Dendritic cell treated with granulocyte-macrophage colony-stimulating factor and Interleukin-4, amounts not matched to agents 40 ng/mL and 50 ng/mL, for 4 days (primary cell): Measurements from ENCODE around the gene PPP4R3A.
"Not testable (repeated sequence)": the region's sequence is repeated elsewhere in the genome, so short reads cannot be mapped to it uniquely, and the experiment has no call there.

Source experiments
- H3K27ac Mint-ChIP-seq: one replicate; pipeline ENCODE4 v1.8.0; 2022; ENCODE audit warnings: mild to moderate bottlenecking, mixed read lengths
- H3K27me3 Mint-ChIP-seq: one replicate; pipeline ENCODE4 v1.8.0; 2022; ENCODE audit warnings: mild to moderate bottlenecking, mixed read lengths
- H3K36me3 Mint-ChIP-seq: one replicate; pipeline ENCODE4 v1.8.0; 2022; ENCODE audit warnings: low read depth, mixed read lengths
- H3K4me1 Mint-ChIP-seq: one replicate; pipeline ENCODE4 v1.8.0; 2022; ENCODE audit warnings: low read depth, mixed read lengths
- H3K4me3 Mint-ChIP-seq: one replicate; pipeline ENCODE4 v1.8.0; 2022; ENCODE audit warnings: mild to moderate bottlenecking, moderate library complexity, mixed read lengths
- H3K9me3 Mint-ChIP-seq: one replicate; pipeline ENCODE4 v1.8.0; 2022; ENCODE audit warnings: mixed read lengths
- intact Hi-C: fragments of 100-400 bp; cut with micrococcal nuclease; formaldehyde crosslinking; loops from one replicate; pipeline ENCODE4 v1.15.0; 2022

PPP4R3A gene

GRCh38 chr14:91439345-91439744 is 70.8 kb downstream of the PPP4R3A start:
- H3K9me3 Mint-ChIP-seq, result peaks cover 10% of the 10 kb centered on the region
- intact Hi-C loops, result no loop called here
- no peaks in the 10 kb centered on the region for H3K36me3 Mint-ChIP-seq
- H3K4me3 Mint-ChIP-seq, result no peak overlapping the region
- H3K4me1 Mint-ChIP-seq, result no peaks in the 10 kb centered on the region
- no peak overlapping the region for H3K27ac Mint-ChIP-seq
- H3K27me3 Mint-ChIP-seq, result peaks cover 5% of the 10 kb centered on the region

GRCh38 chr14:91438845-91439244 is 71.3 kb downstream of the PPP4R3A start:
- H3K4me3 Mint-ChIP-seq, result no peak overlapping the region
- peaks cover 4% of the 10 kb centered on the region for H3K27me3 Mint-ChIP-seq
- intact Hi-C loops, result no loop called here
- H3K36me3 Mint-ChIP-seq, result no peaks in the 10 kb centered on the region
- no peak overlapping the region for H3K27ac Mint-ChIP-seq
- no peaks in the 10 kb centered on the region for H3K4me1 Mint-ChIP-seq
- H3K9me3 Mint-ChIP-seq, result peaks cover 10% of the 10 kb centered on the region

- intact Hi-C loops, result not testable (repeated sequence)
Measured at GRCh38 chr14:91436266-91436665, 73.8 kb downstream of the PPP4R3A start.

GRCh38 chr14:91429385-91429784 is 80.7 kb downstream of the PPP4R3A start:
- Mint-ChIP-seq H3K4me1 (peaks cover 5% of the 10 kb centered on the region), H3K27me3 (no peaks in the 10 kb centered on the region), H3K36me3 (no peaks in the 10 kb centered on the region), H3K27ac (no peak overlapping the region), H3K4me3 (no peak overlapping the region), H3K9me3 (no peaks in the 10 kb centered on the region)
- intact Hi-C loops, result no loop called here

More at GRCh38 chr14:91436266-91436665, 73.8 kb downstream of the PPP4R3A start:
- H3K4me1 Mint-ChIP-seq, H3K4me3 Mint-ChIP-seq, H3K27ac Mint-ChIP-seq, H3K36me3 Mint-ChIP-seq, H3K27me3 Mint-ChIP-seq: not testable (repeated sequence)
- H3K9me3 Mint-ChIP-seq, result peaks cover 10% of the 10 kb centered on the region

- H3K4me3 Mint-ChIP-seq, result not testable (repeated sequence)
Measured at GRCh38 chr14:91428931-91429330, 81.2 kb downstream of the PPP4R3A start.

GRCh38 chr14:91425531-91425944 is 84.6 kb downstream of the PPP4R3A start:
- H3K36me3 Mint-ChIP-seq, H3K9me3 Mint-ChIP-seq, H3K27me3 Mint-ChIP-seq, H3K4me3 Mint-ChIP-seq, intact Hi-C loops, H3K27ac Mint-ChIP-seq: not testable (repeated sequence)
- H3K4me1 Mint-ChIP-seq, result peaks cover 12% of the 10 kb centered on the region

More at GRCh38 chr14:91428931-91429330, 81.2 kb downstream of the PPP4R3A start:
- H3K36me3 Mint-ChIP-seq, H3K9me3 Mint-ChIP-seq, H3K27me3 Mint-ChIP-seq, H3K27ac Mint-ChIP-seq, H3K4me1 Mint-ChIP-seq, intact Hi-C loops: not testable (repeated sequence)

DNA sequence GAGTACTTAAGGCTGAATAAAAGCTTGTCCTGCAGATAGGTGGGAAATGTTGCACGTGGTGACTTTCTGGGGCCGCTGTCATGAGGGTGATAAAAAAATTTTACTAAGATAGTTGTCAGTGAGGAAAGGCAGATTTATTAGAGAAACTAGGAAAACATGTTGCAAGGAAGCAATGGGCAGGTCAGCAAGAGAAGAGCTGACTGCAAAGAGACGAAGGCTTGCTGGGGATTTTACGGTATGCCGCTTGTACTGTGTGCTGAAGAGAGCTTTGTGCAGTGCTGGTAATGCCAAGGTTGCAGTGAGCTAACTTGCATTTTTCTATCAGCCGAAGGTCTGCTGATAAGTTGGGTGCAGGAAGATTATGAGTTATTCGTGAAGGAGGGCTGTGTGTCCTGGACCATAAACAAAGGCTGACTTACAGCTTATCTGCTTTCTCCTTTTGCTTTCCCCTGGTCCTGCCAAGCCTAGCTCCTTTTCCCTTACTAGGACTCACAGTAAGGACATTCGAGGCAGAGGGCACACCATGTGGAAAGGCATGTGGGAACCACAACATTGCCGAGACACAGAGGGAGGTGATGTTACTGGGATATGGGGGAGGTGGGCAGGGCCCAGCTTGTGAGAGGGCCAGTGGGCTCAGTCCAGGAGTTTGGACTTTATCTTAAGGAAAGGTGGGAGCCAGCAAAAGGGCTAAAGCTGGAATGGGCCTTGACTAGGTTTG is 85.1 kb downstream of the PPP4R3A start:
- H3K9me3 Mint-ChIP-seq, result no peaks in the 10 kb centered on the region
- H3K4me1 Mint-ChIP-seq, result peaks cover 12% of the 10 kb centered on the region
- no peaks in the 10 kb centered on the region for H3K27me3 Mint-ChIP-seq
- no peak overlapping the region for H3K27ac Mint-ChIP-seq
- no peak overlapping the region for H3K4me3 Mint-ChIP-seq
- H3K36me3 Mint-ChIP-seq, result no peaks in the 10 kb centered on the region
- intact Hi-C loops, result no loop called here

GRCh38 chr14:91420686-91421085 is 89.4 kb downstream of the PPP4R3A start:
- intact Hi-C loops, result no loop called here
- Mint-ChIP-seq H3K27me3 (peaks cover 14% of the 10 kb centered on the region), H3K27ac (no peak overlapping the region), H3K36me3 (no peaks in the 10 kb centered on the region), H3K4me3 (no peak overlapping the region), H3K4me1 (peaks cover 37% of the 10 kb centered on the region), H3K9me3 (no peaks in the 10 kb centered on the region)

DNA sequence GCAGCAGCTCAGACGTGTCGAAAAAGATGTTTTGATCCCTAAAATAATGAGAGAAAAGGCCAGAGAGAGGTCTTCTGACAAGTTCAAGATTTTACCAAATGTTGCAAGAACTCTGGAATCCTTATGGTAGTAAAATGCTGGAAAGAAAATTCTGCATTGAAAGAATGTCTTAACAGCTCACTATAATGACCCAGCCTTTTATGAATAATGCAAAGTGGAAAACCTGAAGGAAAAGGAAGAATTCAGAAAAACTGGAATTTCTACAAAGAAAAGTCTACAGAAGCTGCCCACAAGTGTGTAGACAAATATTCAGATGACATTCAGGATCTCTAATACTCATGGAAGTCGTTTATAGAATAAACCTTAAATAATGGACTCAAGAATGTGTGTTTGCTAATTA is 90.7 kb downstream of the PPP4R3A start:
- Mint-ChIP-seq H3K27ac (peak overlapping the region; percentile 57), H3K4me3 (no peak overlapping the region), H3K36me3 (no peaks in the 10 kb centered on the region), H3K4me1 (peaks cover 45% of the 10 kb centered on the region), H3K9me3 (no peaks in the 10 kb centered on the region), H3K27me3 (peaks cover 15% of the 10 kb centered on the region)
- intact Hi-C loops, result loop anchor here (5.0 kb wide), 1 partner anchor 57 kb away; no protein-coding TSS in a partner anchor

DNA sequence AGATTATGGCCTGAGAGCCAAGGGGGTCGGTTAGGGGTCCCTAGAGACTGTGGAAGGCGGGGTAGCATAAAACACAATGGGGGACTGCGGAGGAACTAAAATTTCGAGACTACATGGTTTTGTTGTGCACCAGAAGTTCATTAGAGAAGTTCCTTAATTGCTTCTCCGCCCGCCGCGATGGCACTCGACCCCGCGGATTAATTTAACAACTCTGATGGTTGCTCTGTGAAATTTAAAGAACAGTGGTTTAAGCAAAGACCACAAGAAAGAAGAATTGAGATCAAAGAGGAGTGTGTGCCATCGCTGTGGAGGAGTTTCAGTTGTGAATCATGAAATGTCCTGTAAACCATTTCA is 91.1 kb downstream of the PPP4R3A start:
- H3K4me1 Mint-ChIP-seq, result peaks cover 49% of the 10 kb centered on the region
- H3K9me3 Mint-ChIP-seq, result no peaks in the 10 kb centered on the region
- peaks cover 16% of the 10 kb centered on the region for H3K27me3 Mint-ChIP-seq
- intact Hi-C loops, result loop anchor here (5.0 kb wide), 1 partner anchor 57 kb away; no protein-coding TSS in a partner anchor
- peak overlapping the region; percentile 67 for H3K4me3 Mint-ChIP-seq
- peak overlapping the region; percentile 57 for H3K27ac Mint-ChIP-seq
- no peaks in the 10 kb centered on the region for H3K36me3 Mint-ChIP-seq

- peak overlapping the region; percentile 67 for H3K4me3 Mint-ChIP-seq
- H3K4me1 Mint-ChIP-seq, result peaks cover 53% of the 10 kb centered on the region
Measured at GRCh38 chr14:91418387-91419043, 91.6 kb downstream of the PPP4R3A start.

GRCh38 chr14:91417983-91418386 is 92.1 kb downstream of the PPP4R3A start:
- peak overlapping the region; percentile 67 for H3K4me3 Mint-ChIP-seq
- no peaks in the 10 kb centered on the region for H3K36me3 Mint-ChIP-seq
- peak overlapping the region; percentile 57 for H3K27ac Mint-ChIP-seq
- intact Hi-C loops, result loop anchor here (1.0 to 5.0 kb wide), 2 partner anchors 56 to 95 kb away; no protein-coding TSS in a partner anchor
- H3K4me1 Mint-ChIP-seq, result peaks cover 56% of the 10 kb centered on the region
- peaks cover 16% of the 10 kb centered on the region for H3K27me3 Mint-ChIP-seq
- H3K9me3 Mint-ChIP-seq, result no peaks in the 10 kb centered on the region

More at GRCh38 chr14:91418387-91419043, 91.6 kb downstream of the PPP4R3A start:
- Mint-ChIP-seq H3K27ac (peak overlapping the region; percentile 57), H3K9me3 (no peaks in the 10 kb centered on the region), H3K27me3 (peaks cover 16% of the 10 kb centered on the region), H3K36me3 (no peaks in the 10 kb centered on the region)
- intact Hi-C loops, result loop anchor here (1.0 to 5.0 kb wide), 2 partner anchors 56 to 95 kb away; no protein-coding TSS in a partner anchor

- peaks cover 59% of the 10 kb centered on the region for H3K4me1 Mint-ChIP-seq
- peaks cover 16% of the 10 kb centered on the region for H3K27me3 Mint-ChIP-seq
- intact Hi-C loops, result loop anchor here (5.0 kb wide), 1 partner anchor 55 kb away; no protein-coding TSS in a partner anchor
- no peaks in the 10 kb centered on the region for H3K36me3 Mint-ChIP-seq
- no peaks in the 10 kb centered on the region for H3K9me3 Mint-ChIP-seq
- peak within 1 kb of the TSS; percentile 76 for H3K4me3 Mint-ChIP-seq
- H3K27ac Mint-ChIP-seq, result peak within 1 kb of the TSS; percentile 57
Measured at GRCh38 chr14:91417120-91417982, 92.8 kb downstream of the PPP4R3A start, which contains the start of gene CCDC88C. TSS of gene CCDC88C (minus strand) at chr14:91417820. CDS start at chr14:91417690, 130 bp downstream.
